ENCODE measurements around the gene SMCO4.

DNA sequence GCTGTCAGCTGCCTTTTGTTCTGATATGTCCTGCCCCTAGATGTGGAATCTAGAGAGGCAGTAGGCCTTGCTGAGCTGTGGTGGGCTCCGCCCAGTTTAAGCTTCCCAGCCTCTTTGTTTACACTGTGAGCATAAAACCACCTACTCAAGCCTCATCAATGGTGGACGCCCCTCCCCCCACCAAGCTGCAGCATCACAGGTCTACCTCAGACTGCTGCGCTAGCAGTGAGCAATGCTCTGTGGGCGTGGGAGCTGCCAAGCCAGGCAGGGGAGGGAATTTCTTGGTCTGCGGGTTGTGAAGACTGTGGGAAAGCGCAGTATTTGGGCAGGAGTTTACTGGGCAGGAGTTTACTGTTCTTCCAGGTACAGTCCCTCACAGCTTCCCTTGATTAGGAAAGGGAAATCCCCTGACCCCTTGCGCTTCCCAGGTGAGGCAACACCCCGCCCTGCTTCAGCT lies 98.5 kb downstream of the SMCO4 start:
- TF ChIP-seq POLR2A (IDR thresholded peaks at IDR 0.05): no peak
- TF ChIP-seq, protein P1, sequence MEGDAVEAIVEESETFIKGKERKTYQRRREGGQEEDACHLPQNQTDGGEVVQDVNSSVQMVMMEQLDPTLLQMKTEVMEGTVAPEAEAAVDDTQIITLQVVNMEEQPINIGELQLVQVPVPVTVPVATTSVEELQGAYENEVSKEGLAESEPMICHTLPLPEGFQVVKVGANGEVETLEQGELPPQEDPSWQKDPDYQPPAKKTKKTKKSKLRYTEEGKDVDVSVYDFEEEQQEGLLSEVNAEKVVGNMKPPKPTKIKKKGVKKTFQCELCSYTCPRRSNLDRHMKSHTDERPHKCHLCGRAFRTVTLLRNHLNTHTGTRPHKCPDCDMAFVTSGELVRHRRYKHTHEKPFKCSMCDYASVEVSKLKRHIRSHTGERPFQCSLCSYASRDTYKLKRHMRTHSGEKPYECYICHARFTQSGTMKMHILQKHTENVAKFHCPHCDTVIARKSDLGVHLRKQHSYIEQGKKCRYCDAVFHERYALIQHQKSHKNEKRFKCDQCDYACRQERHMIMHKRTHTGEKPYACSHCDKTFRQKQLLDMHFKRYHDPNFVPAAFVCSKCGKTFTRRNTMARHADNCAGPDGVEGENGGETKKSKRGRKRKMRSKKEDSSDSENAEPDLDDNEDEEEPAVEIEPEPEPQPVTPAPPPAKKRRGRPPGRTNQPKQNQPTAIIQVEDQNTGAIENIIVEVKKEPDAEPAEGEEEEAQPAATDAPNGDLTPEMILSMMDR (IDR thresholded peaks at IDR 0.05 in 4 of 5, conservative IDR thresholded peaks at IDR 0.05 in 1 of 5): no peak
